ENCODE data around the gene IGF2BP3. TPM values are rescaled to one million over a fixed set of nuclear protein-coding genes. Genes with fewer than 3 reads are reported as not detected.
A peak's percentile ranks its signal among the peaks of the same experiment; 100 is the strongest.

The IGF2BP3 gene
- total and polyA plus RNA-seq, 4 donors = 0.18 to 60.2 (median 1.5) TPM

GRCh38 chr7:23264916-23265458 is 205.3 kb downstream of the IGF2BP3 start:
- Histone ChIP-seq H3K36me3 (ENCODE audit: control insufficient read depth in 4 of 4, insufficient read depth in 4 of 4, low read length in 4 of 4) (peaks cover 0 to 8% (median 0%) of the 10 kb centered on the region in 4 donors), H3K9ac (ENCODE audit: insufficient read depth in 1 of 2, low read length in 2 of 2) (no peak overlapping the region), H3K27ac (ENCODE audit: low read depth in 1 of 2, low read length in 1 of 2) (no peak overlapping the region), H3K9me3 (ENCODE audit: control insufficient read depth in 4 of 4, insufficient read depth in 3 of 4, low read length in 3 of 4) (no peaks in the 10 kb centered on the region), H3K27me3 (ENCODE audit: control insufficient read depth in 3 of 3, insufficient read depth in 3 of 3, low read length in 2 of 3) (no peaks in the 10 kb centered on the region), H3K4me1 (ENCODE audit: control insufficient read depth in 5 of 5, insufficient read depth in 5 of 5, low read length in 5 of 5) (no peaks in the 10 kb centered on the region), H3K4me3 (no peak overlapping the region)
- no peak for DNase-seq
- TF ChIP-seq, protein P1, sequence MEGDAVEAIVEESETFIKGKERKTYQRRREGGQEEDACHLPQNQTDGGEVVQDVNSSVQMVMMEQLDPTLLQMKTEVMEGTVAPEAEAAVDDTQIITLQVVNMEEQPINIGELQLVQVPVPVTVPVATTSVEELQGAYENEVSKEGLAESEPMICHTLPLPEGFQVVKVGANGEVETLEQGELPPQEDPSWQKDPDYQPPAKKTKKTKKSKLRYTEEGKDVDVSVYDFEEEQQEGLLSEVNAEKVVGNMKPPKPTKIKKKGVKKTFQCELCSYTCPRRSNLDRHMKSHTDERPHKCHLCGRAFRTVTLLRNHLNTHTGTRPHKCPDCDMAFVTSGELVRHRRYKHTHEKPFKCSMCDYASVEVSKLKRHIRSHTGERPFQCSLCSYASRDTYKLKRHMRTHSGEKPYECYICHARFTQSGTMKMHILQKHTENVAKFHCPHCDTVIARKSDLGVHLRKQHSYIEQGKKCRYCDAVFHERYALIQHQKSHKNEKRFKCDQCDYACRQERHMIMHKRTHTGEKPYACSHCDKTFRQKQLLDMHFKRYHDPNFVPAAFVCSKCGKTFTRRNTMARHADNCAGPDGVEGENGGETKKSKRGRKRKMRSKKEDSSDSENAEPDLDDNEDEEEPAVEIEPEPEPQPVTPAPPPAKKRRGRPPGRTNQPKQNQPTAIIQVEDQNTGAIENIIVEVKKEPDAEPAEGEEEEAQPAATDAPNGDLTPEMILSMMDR (IDR thresholded peaks at IDR 0.05; ENCODE audit: control extremely low read depth, extremely low read depth) = no peak
- no peak for ATAC-seq (ENCODE audit: insufficient read depth, low FRiP score)
- 76 to 86% methylated on average over 7 of the region's 7 CpGs for WGBS, 2 donors

DNA sequence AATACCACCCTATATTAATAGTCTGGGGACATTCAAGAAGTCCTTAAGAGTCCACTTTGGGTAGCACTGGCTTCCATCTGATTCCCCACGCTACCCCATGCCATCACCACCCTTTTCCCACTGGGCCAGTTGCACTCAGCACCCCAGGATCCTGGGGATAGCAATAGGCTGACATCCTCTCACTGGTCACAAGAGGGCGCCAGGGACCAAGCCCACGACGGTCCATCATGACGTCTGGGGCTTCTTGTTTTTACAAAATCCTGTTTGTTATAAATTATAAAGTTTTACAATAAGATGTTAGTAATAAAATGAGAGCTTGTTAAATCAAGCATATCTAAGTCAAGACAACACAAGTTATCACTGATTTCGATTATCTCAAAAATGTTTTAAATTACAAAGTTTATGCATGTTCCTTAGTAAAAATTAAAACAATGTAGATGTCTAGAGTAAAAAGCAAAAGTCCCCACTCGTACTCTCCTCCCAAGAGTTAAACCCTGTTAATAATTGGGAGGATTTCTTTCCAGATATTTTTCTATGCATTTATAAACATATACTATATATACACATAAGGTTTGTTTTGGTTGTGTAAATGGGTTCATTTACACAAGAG is 208.3 kb downstream of the IGF2BP3 start:
- H3K9ac ChIP-seq (ENCODE audit: insufficient read depth in 1 of 2, low read length in 2 of 2) = no peak overlapping the region
- peak; percentile 61 to 74 (median 72) for DNase-seq
- H3K9me3 ChIP-seq (ENCODE audit: control insufficient read depth in 4 of 4, insufficient read depth in 3 of 4, low read length in 3 of 4) = no peaks in the 10 kb centered on the region
- WGBS, 2 donors = 8 to 11% methylated on average over 7 of the region's 7 CpGs
- ATAC-seq (ENCODE audit: insufficient read depth, low FRiP score) = peak; percentile 34
- TF ChIP-seq, protein P1 (IDR thresholded peaks at IDR 0.05; ENCODE audit: control extremely low read depth, extremely low read depth) = peak; percentile 47
- no peaks in the 10 kb centered on the region for H3K4me1 ChIP-seq (ENCODE audit: control insufficient read depth in 5 of 5, insufficient read depth in 5 of 5, low read length in 5 of 5)
- H3K4me3 ChIP-seq = no peak overlapping the region
- peaks cover 0 to 2% (median 0%) of the 10 kb centered on the region in 3 donors for H3K27me3 ChIP-seq (ENCODE audit: control insufficient read depth in 3 of 3, insufficient read depth in 3 of 3, low read length in 2 of 3)
- H3K27ac ChIP-seq (ENCODE audit: low read depth in 1 of 2, low read length in 1 of 2) = no peak overlapping the region
- peaks cover 0 to 16% (median 0%) of the 10 kb centered on the region in 4 donors for H3K36me3 ChIP-seq (ENCODE audit: control insufficient read depth in 4 of 4, insufficient read depth in 4 of 4, low read length in 4 of 4)

- no peak overlapping the region for H3K4me3 ChIP-seq
- H3K36me3 ChIP-seq (ENCODE audit: control insufficient read depth in 4 of 4, insufficient read depth in 4 of 4, low read length in 4 of 4) = peaks cover 0 to 19% (median 0%) of the 10 kb centered on the region in 4 donors
- H3K4me1 ChIP-seq (ENCODE audit: control insufficient read depth in 5 of 5, insufficient read depth in 5 of 5, low read length in 5 of 5) = no peaks in the 10 kb centered on the region
- peaks cover 0 to 2% (median 0%) of the 10 kb centered on the region in 3 donors for H3K27me3 ChIP-seq (ENCODE audit: control insufficient read depth in 3 of 3, insufficient read depth in 3 of 3, low read length in 2 of 3)
- 83 to 88% methylated on average over 10 of the region's 10 CpGs for WGBS, 2 donors
- TF ChIP-seq, protein P1 (IDR thresholded peaks at IDR 0.05; ENCODE audit: control extremely low read depth, extremely low read depth) = no peak
- no peak for ATAC-seq (ENCODE audit: insufficient read depth, low FRiP score)
- no peak for DNase-seq
- H3K9me3 ChIP-seq (ENCODE audit: control insufficient read depth in 4 of 4, insufficient read depth in 3 of 4, low read length in 3 of 4) = no peaks in the 10 kb centered on the region
- no peak overlapping the region for H3K9ac ChIP-seq (ENCODE audit: insufficient read depth in 1 of 2, low read length in 2 of 2)
- no peak overlapping the region for H3K27ac ChIP-seq (ENCODE audit: low read depth in 1 of 2, low read length in 1 of 2)
These were observed 209.9 kb downstream of the IGF2BP3 start for GRCh38 chr7:23260371-23260770.

Small RNA genes within 50 kb of the gene (small RNA-seq; reads per million reads assigned to genes)
- gene AC079780.1 (ENCODE audit: low replicate concordance) (0.06 reads per million), gene RF00019 (ENCODE audit: low replicate concordance) (not detected), gene RNU7-143P (ENCODE audit: low replicate concordance) (not detected), gene SNORD65C (ENCODE audit: low replicate concordance) (not detected)

Other genes with a start within 250 kb of the IGF2BP3 start
- 100 to 1,000 TPM in 1 of 2 donors, 10 to 100 TPM in 1; 58.5 to 127 TPM for gene GPNMB, start 223.7 kb downstream of the IGF2BP3 start, total RNA-seq
- gene GPNMB, start 223.7 kb downstream of the IGF2BP3 start, polyA plus RNA-seq = 10 to 100 TPM; 47.7 to 96.6 TPM
- 10 to 100 TPM; 49.0 to 51.7 TPM for gene MALSU1, start 171.2 kb downstream of the IGF2BP3 start, total RNA-seq
- gene MALSU1, start 171.2 kb downstream of the IGF2BP3 start, polyA plus RNA-seq = 10 to 100 TPM; 26.8 to 41.1 TPM
- 10 to 100 TPM; 69.5 to 99.0 TPM for gene TRA2A, start 61.5 kb upstream of the IGF2BP3 start, total RNA-seq
- 10 to 100 TPM; 46.3 to 95.3 TPM for gene TRA2A, start 61.5 kb upstream of the IGF2BP3 start, polyA plus RNA-seq
- 10 to 100 TPM; 11.3 to 21.9 TPM for gene CCDC126, start 126.9 kb upstream of the IGF2BP3 start, total RNA-seq
- 1 to 10 TPM; 4.1 to 8.7 TPM for gene CCDC126, start 126.9 kb upstream of the IGF2BP3 start, polyA plus RNA-seq
- gene FAM221A, start 209.7 kb upstream of the IGF2BP3 start, total RNA-seq = 10 to 100 TPM; 12.8 to 18.3 TPM
- 1 to 10 TPM; 9.2 to 9.5 TPM for gene FAM221A, start 209.7 kb upstream of the IGF2BP3 start, polyA plus RNA-seq
- under 1 TPM; 0.74 to 0.86 TPM for gene STK31, start 239.7 kb upstream of the IGF2BP3 start, total RNA-seq
- 1 to 10 TPM in 1 of 2 donors, under 1 TPM in 1; 0.53 to 1.3 TPM for gene STK31, start 239.7 kb upstream of the IGF2BP3 start, polyA plus RNA-seq

All from lung (tissue), 13 donors.